ENCODE measurements around the gene CR1.

- TF ChIP-seq, protein P1, sequence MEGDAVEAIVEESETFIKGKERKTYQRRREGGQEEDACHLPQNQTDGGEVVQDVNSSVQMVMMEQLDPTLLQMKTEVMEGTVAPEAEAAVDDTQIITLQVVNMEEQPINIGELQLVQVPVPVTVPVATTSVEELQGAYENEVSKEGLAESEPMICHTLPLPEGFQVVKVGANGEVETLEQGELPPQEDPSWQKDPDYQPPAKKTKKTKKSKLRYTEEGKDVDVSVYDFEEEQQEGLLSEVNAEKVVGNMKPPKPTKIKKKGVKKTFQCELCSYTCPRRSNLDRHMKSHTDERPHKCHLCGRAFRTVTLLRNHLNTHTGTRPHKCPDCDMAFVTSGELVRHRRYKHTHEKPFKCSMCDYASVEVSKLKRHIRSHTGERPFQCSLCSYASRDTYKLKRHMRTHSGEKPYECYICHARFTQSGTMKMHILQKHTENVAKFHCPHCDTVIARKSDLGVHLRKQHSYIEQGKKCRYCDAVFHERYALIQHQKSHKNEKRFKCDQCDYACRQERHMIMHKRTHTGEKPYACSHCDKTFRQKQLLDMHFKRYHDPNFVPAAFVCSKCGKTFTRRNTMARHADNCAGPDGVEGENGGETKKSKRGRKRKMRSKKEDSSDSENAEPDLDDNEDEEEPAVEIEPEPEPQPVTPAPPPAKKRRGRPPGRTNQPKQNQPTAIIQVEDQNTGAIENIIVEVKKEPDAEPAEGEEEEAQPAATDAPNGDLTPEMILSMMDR (IDR thresholded peaks at IDR 0.05) = no peak
- TF ChIP-seq POLR2A (IDR thresholded peaks at IDR 0.05) = no peak
Measured at GRCh38 chr1:207658904-207659485, 163.0 kb downstream of the CR1 start.

All from transverse colon (tissue), 3 donors.